HepG2 (cell line): Measurements from ENCODE around the gene ARHGAP33. TPM values are rescaled to one million over a fixed set of nuclear protein-coding genes. Genes with fewer than 3 reads are reported as not detected.

Experiments used
- AHR ChIP-seq: IDR thresholded peaks from 2 replicates; pipeline ENCODE4 v1.6.1; 2018; ENCODE audit warnings: missing genetic modification reagents, missing compliant biosample characterization
- BRD4 ChIP-seq: sonication (generic); formaldehyde crosslinking; IDR thresholded peaks from 2 replicates; pipeline ENCODE4 v1.4.0; 2020; ENCODE audit warnings: missing genetic modification reagents
- CBFB ChIP-seq: sonication (generic); formaldehyde crosslinking; IDR thresholded peaks from 2 replicates; pipeline ENCODE4 v1.4.0; 2020; ENCODE audit warnings: missing genetic modification reagents
- HDAC1 ChIP-seq: sonication (generic); formaldehyde crosslinking; IDR thresholded peaks from 2 replicates; pipeline ENCODE4 v1.5.1; 2020; ENCODE audit warnings: mild to moderate bottlenecking, missing genetic modification reagents
- JARID2 ChIP-seq: sonication (generic); formaldehyde crosslinking; IDR thresholded peaks from 2 replicates; pipeline ENCODE4 v1.8.1; 2023; ENCODE audit warnings: missing genetic modification reagents, inconsistent platforms; ENCODE audit not compliant: insufficient replicate concordance
- MAZ ChIP-seq, 2 experiments: sonication (generic) in 1 of 2; formaldehyde crosslinking in 1 of 2; IDR thresholded peaks; 2 replicates each; pipeline versions ENCODE4 v1.5.0 to v1.6.1; 2012 to 2020; ENCODE audit warnings: low read depth in 2 of 2, mild to moderate bottlenecking in 2 of 2, borderline replicate concordance in 1 of 2, improper control_type of control experiment in 1 of 2, low read length in 1 of 2, missing genetic modification reagents in 1 of 2, moderate library complexity in 1 of 2
- MED1 ChIP-seq: sonication (generic); formaldehyde crosslinking; IDR thresholded peaks from 2 replicates; pipeline ENCODE4 v1.4.0; 2020; ENCODE audit warnings: missing genetic modification reagents
- NFE2 ChIP-seq: sonication (generic); formaldehyde crosslinking; IDR thresholded peaks from 2 replicates; pipeline ENCODE4 v1.4.0; 2020; ENCODE audit warnings: missing genetic modification reagents
- SP4 ChIP-seq: sonication (generic); formaldehyde crosslinking; IDR thresholded peaks from 2 replicates; pipeline ENCODE4 v1.8.1; 2023; ENCODE audit warnings: mild to moderate bottlenecking, missing genetic modification reagents
- THAP11 ChIP-seq: IDR thresholded peaks from 2 replicates; pipeline ENCODE4 v1.6.1; 2016; ENCODE audit warnings: missing biosample characterization, missing genetic modification reagents
- ZNF207 ChIP-seq: fragments of 450-650 bp; IDR thresholded peaks from 2 replicates; pipeline ENCODE4 v1.6.1; 2016; ENCODE audit warnings: antibody characterized with exemption, borderline replicate concordance
- ZNF225 ChIP-seq: sonication (generic); formaldehyde crosslinking; IDR thresholded peaks from 2 replicates; pipeline ENCODE4 v1.4.0; 2020; ENCODE audit warnings: mild to moderate bottlenecking, missing genetic modification reagents
- ZNF230 ChIP-seq: sonication (generic); formaldehyde crosslinking; IDR thresholded peaks from 2 replicates; pipeline ENCODE4 v1.4.0; 2020; ENCODE audit warnings: mild to moderate bottlenecking, missing genetic modification reagents
- ZNF296 ChIP-seq: sonication (generic); formaldehyde crosslinking; conservative IDR thresholded peaks from 2 replicates; pipeline ENCODE4 v1.5.0; 2020; ENCODE audit warnings: mild to moderate bottlenecking, missing genetic modification reagents
- ZNF326 ChIP-seq: sonication (generic); formaldehyde crosslinking; IDR thresholded peaks from 2 replicates; pipeline ENCODE4 v1.4.0; 2020; ENCODE audit warnings: missing genetic modification reagents, borderline replicate concordance
- ZNF496 ChIP-seq: sonication (generic); formaldehyde crosslinking; IDR thresholded peaks from 2 replicates; pipeline ENCODE4 v1.8.1; 2023; ENCODE audit warnings: mild to moderate bottlenecking, moderate library complexity, missing genetic modification reagents; ENCODE audit not compliant: insufficient replicate concordance
- ZNF550 ChIP-seq: sonication (generic); formaldehyde crosslinking; IDR thresholded peaks from 2 replicates; pipeline ENCODE4 v1.4.0; 2020; ENCODE audit warnings: mild to moderate bottlenecking, missing genetic modification reagents, borderline replicate concordance
- ZNF563 ChIP-seq: sonication (generic); formaldehyde crosslinking; IDR thresholded peaks from 2 replicates; pipeline ENCODE4 v1.8.0; 2022; ENCODE audit warnings: mild to moderate bottlenecking, moderate library complexity, missing genetic modification reagents
- ZNF614 ChIP-seq: IDR thresholded peaks from 2 replicates; pipeline ENCODE4 v1.6.1; 2018; ENCODE audit warnings: missing biosample characterization, missing genetic modification reagents, inconsistent platforms, borderline replicate concordance
- ZNF782 ChIP-seq: sonication (generic); formaldehyde crosslinking; IDR thresholded peaks from 2 replicates; pipeline ENCODE4 v1.4.0; 2020; ENCODE audit warnings: missing genetic modification reagents, mild to moderate bottlenecking, borderline replicate concordance
- polyA plus RNA-seq, 8 experiments: library from polyadenylated mRNA; depleted of rRNA in 3 of 8; stranded (reverse) in 7 of 8; unstranded in 1 of 8; fragments of >200 nt; fragmentation: Illumina TruSeq in 4 of 8; extraction: Trizol in 4 of 8; gene quantifications; 2 replicates each; pipeline versions ENCODE4 v1.2.1 to v1.2.3, GENCODE V29; 2011 to 2016; ENCODE audit warnings: low read depth in 4 of 8, missing spikeins in 1 of 8, mixed read lengths in 1 of 8; ENCODE audit not compliant: insufficient read depth in 1 of 8
- total RNA-seq, 5 experiments: library from RNA; depleted of rRNA; stranded (reverse); fragments of >200 nt; fragmentation: Illumina TruSeq; extraction: Trizol; gene quantifications; 2 replicates each; pipeline ENCODE4 v1.2.3, GENCODE V29; 2016; ENCODE audit warnings: low read depth in 1 of 5
- TF ChIP-seq, protein P1 (sequence below): sonication (generic); formaldehyde crosslinking; IDR thresholded peaks from 2 replicates; pipeline ENCODE4 v1.5.1; 2020; ENCODE audit warnings: missing genetic modification reagents, mild to moderate bottlenecking, borderline replicate concordance
- TF ChIP-seq, protein P2 (sequence below): sonication (generic); formaldehyde crosslinking; IDR thresholded peaks from 2 replicates; pipeline ENCODE4 v1.5.1; 2020; ENCODE audit warnings: missing genetic modification reagents, mild to moderate bottlenecking, borderline replicate concordance
- TF ChIP-seq, protein P3 (sequence below): sonication (generic); formaldehyde crosslinking; IDR thresholded peaks from 2 replicates; pipeline ENCODE4 v1.4.0; 2020; ENCODE audit warnings: mild to moderate bottlenecking, missing genetic modification reagents
- TF ChIP-seq, protein P4 (sequence below): sonication (generic); formaldehyde crosslinking; IDR thresholded peaks from 2 replicates; pipeline ENCODE4 v1.8.1; 2023; ENCODE audit warnings: mild to moderate bottlenecking, missing genetic modification reagents, borderline replicate concordance

The ARHGAP33 gene
- total and polyA plus RNA-seq, 2 of the 13 experiments (the other 11 are each of a cell fraction or from before 2014, with no cell fraction given) = 1.3 to 2.7 TPM

DNA sequence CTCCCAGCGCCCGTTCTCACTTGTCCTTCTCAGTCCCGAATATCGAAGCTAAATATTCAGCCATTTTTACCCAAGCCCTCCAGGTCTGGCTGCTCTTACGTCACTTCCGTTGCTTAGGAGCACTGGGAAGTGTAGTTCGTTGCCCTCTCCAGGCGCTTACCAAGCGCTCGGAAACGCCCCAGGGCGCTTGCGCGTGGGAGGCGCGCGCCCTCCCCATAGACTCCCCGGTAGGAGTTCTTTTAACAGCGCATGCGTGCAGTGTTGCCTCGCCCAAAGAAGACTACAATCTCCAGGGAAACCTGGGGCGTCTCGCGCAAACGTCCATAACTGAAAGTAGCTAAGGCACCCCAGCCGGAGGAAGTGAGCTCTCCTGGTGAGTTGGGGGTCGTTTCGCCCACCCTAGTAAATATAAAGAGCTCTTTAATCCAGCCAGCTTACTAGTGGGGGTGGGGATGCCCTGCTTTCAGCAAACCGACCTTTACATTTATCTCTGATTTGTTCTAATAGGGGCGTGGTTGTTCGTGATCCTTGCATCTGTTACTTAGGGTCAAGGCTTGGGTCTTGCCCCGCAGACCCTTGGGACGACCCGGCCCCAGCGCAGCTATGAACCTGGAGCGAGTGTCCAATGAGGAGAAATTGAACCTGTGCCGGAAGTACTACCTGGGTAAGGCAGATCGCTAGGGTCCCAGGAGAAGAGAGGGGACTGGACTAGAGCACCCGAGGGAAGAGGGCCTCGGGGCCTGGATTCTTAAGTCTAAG, 29.9 kb upstream of the ARHGAP33 start, which contains the start of the genes PSENEN and U2AF1L4 (continued):
- no peak for TF ChIP-seq NFE2 (CRISPR knock-in tag)
- TF ChIP-seq MED1 = no peak
- no peak for TF ChIP-seq CBFB
- TF ChIP-seq THAP11 = peak; percentile 97
- 0 out of 2 replicates have a peak, but pooled peaks have one; percentile 12 for TF ChIP-seq HDAC1 (CRISPR knock-in tag)
- no peak for TF ChIP-seq ZNF230 (CRISPR knock-in tag)
- peak; percentile 31; the same call in 1 of the 2 replicates for TF ChIP-seq SP4 (CRISPR knock-in tag)
- TF ChIP-seq ZNF563 = no peak
- TF ChIP-seq BRD4 (CRISPR knock-in tag) = no peak
- peak; percentile 66 for TF ChIP-seq MAZ (IDR thresholded peaks at IDR 0.05; ENCODE audit: borderline replicate concordance, low read depth, low read length)
- no peak for TF ChIP-seq MAZ (CRISPR knock-in tag; IDR thresholded peaks at IDR 0.05; ENCODE audit: low read depth)
- TF ChIP-seq, protein P1, sequence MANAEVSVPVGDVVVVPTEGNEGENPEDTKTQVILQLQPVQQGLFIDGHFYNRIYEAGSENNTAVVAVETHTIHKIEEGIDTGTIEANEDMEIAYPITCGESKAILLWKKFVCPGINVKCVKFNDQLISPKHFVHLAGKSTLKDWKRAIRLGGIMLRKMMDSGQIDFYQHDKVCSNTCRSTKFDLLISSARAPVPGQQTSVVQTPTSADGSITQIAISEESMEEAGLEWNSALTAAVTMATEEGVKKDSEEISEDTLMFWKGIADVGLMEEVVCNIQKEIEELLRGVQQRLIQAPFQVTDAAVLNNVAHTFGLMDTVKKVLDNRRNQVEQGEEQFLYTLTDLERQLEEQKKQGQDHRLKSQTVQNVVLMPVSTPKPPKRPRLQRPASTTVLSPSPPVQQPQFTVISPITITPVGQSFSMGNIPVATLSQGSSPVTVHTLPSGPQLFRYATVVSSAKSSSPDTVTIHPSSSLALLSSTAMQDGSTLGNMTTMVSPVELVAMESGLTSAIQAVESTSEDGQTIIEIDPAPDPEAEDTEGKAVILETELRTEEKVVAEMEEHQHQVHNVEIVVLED (CRISPR knock-in tag) = peak; percentile 75
- TF ChIP-seq ZNF296 (CRISPR knock-in tag) = no peak
- no peak for TF ChIP-seq ZNF782 (CRISPR knock-in tag)
- TF ChIP-seq, protein P2, sequence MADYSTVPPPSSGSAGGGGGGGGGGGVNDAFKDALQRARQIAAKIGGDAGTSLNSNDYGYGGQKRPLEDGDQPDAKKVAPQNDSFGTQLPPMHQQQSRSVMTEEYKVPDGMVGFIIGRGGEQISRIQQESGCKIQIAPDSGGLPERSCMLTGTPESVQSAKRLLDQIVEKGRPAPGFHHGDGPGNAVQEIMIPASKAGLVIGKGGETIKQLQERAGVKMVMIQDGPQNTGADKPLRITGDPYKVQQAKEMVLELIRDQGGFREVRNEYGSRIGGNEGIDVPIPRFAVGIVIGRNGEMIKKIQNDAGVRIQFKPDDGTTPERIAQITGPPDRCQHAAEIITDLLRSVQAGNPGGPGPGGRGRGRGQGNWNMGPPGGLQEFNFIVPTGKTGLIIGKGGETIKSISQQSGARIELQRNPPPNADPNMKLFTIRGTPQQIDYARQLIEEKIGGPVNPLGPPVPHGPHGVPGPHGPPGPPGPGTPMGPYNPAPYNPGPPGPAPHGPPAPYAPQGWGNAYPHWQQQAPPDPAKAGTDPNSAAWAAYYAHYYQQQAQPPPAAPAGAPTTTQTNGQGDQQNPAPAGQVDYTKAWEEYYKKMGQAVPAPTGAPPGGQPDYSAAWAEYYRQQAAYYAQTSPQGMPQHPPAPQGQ (CRISPR knock-in tag) = no peak
- TF ChIP-seq JARID2 (CRISPR knock-in tag) = no peak
- TF ChIP-seq AHR (CRISPR knock-in tag) = no peak
- no peak for TF ChIP-seq ZNF550 (CRISPR knock-in tag)
- TF ChIP-seq, protein P3, sequence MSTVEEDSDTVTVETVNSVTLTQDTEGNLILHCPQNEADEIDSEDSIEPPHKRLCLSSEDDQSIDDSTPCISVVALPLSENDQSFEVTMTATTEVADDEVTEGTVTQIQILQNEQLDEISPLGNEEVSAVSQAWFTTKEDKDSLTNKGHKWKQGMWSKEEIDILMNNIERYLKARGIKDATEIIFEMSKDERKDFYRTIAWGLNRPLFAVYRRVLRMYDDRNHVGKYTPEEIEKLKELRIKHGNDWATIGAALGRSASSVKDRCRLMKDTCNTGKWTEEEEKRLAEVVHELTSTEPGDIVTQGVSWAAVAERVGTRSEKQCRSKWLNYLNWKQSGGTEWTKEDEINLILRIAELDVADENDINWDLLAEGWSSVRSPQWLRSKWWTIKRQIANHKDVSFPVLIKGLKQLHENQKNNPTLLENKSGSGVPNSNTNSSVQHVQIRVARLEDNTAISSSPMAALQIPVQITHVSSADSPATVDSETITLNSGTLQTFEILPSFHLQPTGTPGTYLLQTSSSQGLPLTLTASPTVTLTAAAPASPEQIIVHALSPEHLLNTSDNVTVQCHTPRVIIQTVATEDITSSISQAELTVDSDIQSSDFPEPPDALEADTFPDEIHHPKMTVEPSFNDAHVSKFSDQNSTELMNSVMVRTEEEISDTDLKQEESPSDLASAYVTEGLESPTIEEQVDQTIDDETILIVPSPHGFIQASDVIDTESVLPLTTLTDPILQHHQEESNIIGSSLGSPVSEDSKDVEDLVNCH (CRISPR knock-in tag) = no peak
- TF ChIP-seq ZNF614 = no peak
- TF ChIP-seq, protein P4, sequence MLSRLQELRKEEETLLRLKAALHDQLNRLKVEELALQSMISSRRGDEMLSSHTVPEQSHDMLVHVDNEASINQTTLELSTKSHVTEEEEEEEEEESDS (CRISPR knock-in tag) = no peak
- TF ChIP-seq ZNF326 (CRISPR knock-in tag) = no peak
- TF ChIP-seq ZNF225 (CRISPR knock-in tag) = no peak
- TF ChIP-seq ZNF496 = no peak
- TF ChIP-seq ZNF207 = no peak
